HL-60/S4 treated with phorbol 12-myristate 13-acetate at 8.2 ng/mL for 4 days and 3 days (cell line): ENCODE measurements around the gene EEF1G.
"Not testable (repeated sequence)": the region's sequence is repeated elsewhere in the genome, so short reads cannot be mapped to it uniquely, and the experiment has no call there.

Experiments
- in situ Hi-C: fragments of 300-500 bp; cut with MboI; formaldehyde crosslinking; loops from 2 replicates; pipeline ENCODE4 v1.15.0; 2022; ENCODE audit warnings: low sequenced_read_pairs

The EEF1G gene

DNA sequence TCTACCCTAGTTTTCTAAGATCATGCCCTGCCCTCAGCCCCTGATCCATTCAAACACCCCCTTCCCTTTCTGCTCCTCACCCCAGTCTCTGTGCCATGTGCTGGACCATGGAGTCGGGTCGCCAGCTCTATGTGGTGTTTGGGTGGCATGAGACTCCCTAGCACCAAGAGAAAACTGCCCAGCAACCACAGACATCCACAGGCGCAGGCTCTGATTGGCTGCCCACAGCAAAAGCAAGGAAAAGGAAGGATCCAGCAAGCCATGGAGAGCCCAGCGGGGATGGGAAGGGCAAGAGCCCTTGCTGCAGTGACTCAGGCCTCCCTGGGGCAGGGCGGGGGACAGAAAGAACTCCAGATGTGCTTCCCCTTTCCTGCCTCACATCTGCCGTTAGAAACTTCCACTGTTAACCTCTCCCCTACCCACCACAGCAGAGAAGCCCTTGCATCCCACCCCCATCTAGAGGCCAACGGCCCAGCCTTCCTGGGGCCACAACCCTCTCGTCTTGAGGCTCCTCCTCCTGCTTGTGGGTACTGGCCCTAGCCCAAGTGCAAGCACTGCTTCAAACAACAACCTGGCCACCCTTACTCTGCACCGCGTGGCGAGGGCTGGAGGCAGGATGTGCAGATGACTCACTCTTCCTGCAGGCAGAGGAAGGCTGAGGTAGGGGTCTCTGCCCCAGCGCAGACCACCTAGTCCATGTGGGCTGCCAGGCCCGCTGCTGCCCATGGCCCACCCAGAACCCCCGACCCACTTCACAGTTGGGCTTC, 17.4 kb downstream of the EEF1G start:
- in situ Hi-C loops: no loop called here

DNA sequence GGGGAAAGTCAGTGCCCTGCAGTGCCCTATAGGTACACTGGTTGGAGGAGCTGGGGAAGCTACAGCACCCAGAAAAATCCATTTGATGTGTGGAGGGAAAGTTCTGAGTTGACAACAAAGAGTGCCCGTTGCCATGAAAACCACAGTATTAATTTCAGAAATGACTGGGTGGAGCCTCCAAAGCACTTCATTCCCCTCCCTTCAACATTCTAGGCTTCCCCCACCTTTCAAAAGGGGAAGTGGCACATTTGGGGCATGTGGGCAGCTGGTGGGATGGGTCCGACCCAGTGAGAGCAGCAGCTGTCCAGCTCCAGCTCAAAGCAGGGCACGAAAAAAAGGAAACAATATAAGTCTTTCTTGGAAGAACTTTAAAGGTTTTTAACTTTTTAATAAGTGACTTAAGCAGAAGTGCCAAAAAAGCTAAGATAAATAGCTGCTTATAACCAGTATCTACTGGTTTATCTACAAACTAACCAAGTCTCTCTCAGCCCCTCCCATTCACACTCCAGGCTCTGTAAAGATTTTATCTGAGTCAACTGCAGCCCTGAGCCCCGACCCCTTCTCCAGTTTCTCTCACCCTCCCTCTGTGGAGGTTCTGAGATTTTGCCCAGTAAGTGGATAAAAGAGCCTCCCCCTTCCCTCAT, 18.1 kb downstream of the EEF1G start:
- in situ Hi-C loops: no loop called here

DNA sequence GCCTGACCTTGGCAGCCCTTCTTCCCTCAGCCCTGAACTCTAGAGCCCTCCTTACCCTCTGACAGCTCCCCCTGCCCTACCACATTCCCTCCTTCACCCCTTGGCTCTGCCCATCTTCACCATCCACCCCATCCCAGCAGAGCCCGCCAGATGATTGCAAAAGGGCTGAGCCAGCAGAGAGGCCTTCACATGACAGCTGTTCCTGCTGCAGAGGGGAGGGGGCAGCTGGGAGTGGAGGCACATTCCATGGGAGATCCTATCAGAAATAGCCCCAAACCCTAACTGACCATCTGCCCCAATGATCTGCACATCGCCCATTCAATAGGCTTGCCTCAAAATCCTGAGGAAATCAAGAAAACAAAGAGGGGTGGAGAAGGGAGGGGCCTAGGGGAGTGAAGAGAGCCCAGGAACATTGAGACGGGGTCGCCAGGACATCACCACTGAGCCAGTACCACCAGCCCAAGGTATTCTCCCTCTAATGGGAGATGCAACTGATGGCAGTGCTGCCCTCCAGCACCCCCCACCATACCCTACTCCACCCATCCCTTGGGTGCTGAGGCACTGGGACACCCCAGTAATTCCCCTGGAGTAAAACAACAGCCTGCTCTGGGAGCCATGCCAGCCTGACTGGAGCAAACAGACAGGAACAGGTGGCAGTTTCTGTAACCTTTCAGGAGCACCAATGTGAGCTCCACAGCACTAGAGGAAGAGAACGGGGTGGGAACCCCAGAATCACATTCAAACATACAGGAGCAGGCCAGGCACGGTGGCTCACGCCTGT, 19.1 kb downstream of the EEF1G start:
- in situ Hi-C loops: no loop called here

DNA sequence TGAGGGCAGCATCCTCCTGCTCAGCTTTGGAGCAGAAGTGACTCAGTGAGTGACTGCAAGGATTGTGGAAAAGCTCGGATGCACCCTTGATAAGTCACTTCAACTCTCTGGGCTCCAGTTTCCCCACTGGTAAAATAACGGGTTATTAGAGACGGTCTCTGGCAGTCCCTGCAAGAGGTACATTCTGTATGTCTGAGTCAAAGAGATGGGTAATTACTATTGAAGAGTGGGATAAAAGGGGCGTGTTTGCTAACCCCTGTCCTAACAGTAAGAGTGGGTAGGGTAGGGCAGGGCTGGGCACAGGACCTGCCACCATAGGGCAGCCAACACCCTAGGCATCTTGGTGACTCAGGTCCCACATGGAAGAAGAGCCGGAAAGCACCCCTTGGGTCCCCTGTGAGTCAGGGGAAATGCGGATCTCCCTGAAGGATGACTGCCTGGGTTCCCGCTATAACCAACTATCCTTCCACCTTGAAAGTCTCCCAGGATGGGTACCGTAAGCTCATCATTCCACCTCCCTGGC, 19.8 kb downstream of the EEF1G start:
- in situ Hi-C loops: no loop called here

DNA sequence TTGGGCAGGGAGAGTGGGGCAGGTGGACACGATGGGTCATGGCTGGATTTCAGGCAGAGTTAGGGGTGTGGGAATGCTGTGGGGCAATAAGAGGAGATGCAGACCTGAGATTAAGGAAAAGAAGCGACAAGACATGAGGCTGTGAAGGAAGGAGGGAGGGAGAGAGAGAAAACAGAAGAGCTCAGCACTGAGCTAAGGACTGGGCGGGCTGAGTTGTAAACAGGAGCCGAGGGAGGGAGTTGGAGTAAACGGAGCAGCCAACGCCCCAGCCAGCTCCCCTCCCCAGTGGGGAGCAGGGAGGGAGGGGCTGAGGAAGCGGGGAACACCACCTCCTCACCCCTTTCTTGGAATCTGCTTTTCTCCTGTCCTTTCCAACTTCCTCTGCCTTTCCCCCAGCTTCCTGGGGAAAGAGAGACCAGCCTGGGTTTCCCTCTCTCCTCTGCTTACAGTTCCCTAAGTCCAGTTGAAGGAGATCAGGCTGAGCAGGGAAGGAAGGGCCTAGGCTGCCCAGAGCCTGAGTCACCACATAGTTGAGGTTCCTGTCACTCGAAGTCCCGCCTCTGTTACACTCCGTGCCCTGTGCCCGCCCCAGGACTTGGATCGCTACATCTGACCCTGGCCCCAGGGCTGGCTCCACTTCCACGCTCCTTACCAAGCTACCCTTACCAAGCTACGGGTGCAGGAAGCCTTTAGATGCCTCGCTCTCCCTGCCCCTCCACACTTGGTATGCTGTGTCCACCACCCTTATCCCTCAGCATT, 20.4 kb downstream of the EEF1G start:
- in situ Hi-C loops: no loop called here

DNA sequence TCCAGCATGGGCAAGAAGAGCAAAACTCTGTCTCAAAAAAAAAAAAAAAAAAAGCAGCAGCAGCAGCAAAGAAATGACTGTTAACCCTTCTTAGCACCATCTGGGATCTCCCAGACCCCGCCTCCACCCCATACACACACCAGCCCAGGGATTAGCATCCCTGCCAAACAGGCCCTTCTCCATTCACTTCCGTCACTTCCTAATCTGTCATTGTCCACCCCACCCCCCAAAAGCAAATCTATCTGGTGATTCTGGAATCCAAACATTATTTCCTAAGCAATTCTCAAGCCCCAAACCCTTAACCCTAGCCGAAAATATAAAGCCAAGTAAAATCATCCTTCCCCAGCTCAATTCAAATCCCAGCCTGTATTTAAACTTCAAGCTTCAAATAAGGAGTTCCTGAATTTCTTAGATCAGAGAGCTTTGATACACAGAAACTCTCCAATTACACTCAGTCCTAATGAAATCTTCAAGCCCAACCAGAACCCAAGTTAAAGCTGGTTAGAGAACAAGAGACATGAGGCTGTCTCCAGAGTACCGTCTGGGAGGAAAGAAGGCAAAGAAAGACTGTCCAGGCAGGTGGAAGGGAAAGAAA, 21.1 kb downstream of the EEF1G start:
- in situ Hi-C loops: no loop called here

DNA sequence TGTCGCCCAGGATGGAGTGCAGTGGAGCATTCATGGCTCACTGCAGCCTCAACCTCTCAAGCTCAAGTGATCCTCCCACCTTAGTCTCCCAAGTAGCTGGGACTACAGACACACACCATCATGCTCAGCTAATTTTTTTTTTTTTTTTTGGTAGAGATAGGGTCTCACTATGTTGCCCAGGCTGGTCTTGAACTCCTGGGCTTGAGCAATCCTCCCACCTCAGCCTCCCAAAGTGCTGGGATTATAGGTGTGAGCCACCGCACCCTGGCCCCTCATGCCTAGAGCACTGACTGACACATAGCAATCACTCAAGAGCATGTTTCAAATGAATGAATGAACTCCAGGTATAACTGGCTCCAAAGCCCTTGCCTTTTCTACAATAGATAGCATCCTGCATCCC, 23.2 kb downstream of the EEF1G start:
- in situ Hi-C loops: not testable (repeated sequence)

DNA sequence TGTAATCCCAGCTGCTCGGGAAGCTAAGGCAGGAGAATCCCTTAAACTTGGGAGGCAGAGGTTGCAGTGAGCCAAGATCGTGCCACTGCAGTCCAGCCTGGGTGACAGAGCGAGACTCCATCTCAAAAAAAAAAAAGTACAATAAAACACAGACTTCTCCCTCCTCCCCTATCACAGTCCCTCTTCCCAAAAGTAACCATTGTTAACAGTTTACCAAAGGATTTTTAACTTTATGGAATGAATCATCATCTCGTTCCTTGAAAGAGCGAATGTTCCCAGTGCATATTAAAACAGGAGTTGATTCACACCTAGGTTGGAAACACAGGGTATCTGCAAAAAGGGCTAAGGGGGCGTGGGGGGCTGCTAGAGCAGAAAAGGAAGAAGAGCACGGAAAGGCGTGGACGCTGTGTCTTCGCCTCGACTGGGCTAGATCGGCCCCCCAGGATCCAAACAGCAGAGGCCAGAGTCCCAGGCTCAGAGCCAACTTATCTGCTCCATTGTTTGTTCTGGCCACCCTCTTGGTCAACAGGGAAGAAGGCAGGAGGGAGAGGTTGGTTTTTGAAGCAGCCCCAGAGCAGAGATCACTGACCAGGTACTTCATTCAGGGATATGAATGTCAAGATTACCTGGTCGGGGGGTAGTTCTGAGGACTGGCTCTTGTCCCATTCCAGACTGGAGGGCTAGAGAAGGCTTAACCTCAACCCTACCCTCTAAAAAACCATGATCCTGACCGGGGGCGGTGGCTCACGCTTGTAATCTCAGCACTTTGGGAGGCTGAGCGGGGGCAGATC, 25.0 kb downstream of the EEF1G start:
- in situ Hi-C loops: no loop called here

DNA sequence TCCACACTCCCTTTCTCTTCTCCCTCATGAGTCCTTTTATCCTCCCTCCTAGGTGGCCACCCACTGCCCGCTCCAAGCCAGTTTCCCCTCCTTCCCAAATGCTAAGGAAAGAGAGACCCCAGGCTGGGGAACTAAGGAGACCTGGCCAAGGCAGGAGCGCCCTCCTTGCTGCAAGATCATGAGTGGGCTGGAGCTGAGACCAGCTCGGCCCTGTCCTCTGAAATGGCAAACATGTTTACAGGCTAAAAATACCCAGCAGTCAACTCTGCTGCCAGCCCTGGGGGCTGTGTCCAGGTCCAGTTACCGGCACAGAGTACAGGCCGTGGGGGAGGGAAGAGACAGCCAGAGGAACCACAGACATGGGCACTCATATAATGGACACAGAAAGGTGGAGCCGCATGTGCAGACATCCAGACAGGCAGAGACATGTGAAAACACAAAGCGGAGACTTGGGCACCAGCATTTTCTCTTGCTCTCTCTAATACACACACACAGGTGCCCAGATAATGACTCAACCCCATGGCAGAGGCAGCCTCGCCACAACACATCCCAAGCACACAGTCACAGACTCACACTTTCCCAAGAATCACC, 25.9 kb downstream of the EEF1G start:
- in situ Hi-C loops: no loop called here

DNA sequence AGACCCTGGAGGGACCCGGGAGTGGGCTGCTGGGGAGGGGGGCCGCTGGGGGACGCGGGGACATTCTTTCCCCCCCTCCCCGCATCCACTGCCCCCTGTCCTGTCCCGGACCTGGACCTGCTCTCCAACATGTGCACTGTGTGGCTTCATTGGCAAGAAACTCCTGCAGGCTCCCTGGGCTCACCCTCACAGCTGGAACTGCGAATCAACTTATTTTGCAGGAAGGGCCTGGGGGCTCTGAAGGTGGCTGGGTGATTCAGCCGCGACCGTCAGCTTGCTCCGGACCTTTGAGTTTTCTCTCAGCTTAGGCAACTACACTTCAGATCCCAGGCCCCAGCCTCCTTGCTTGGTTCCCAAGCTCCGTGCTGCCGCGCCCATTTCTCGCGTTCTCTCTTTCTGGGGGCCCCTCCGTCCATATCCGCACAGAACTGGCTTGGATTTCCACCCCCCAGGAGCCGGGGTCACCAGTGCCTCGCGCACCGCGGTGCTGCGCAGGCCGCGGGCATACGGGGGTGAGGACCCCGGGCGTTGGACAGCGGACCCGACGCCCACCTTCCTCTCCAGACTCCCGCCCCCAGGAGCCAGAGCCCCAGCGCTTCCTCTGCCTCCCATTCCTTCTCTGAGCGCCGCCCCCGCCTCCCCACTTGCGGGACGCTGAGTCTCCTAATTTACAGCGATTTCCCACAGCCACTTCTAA, 26.6 kb downstream of the EEF1G start:
- in situ Hi-C loops: no loop called here

DNA sequence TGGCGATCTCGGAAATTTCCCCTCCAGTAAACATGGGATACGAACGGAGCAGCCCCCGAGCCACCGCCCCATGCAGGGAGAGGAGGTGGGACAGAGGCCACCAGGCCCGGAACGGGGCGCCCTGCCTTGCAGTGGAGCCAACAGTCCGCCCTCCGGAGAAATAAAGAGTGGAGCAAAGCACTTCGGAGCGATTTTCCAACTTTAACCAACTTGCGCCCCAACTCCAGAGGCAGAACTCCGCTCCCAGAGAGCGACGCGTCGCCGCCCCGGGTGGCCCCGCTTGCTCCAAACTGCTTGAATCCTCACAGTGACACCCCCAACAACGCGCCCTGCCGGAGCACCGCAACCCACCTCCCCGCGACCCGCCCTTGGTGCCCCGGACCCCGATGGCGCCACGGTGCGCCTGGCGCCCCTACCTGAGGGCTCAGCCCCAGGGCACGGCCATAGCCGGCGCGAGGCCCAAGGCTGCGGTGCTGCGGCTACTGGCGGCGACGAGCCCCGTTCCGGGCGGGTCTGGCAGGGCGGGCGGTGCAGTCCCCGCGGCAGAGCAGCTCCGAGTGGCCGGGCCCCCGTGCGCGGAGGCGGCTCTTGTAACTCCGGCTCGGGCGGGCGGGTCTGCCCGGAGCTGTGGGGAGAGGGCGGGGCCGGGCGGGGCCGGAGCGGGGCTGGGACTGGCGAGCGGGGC, 27.3 kb downstream of the EEF1G start, which contains the start of gene AHNAK:
AHNAK (minus strand) TSS at position 563 of the 685 bp plus-strand sequence. CDS start 10,708 bp downstream, outside the sequence.
- in situ Hi-C loops: no loop called here

DNA sequence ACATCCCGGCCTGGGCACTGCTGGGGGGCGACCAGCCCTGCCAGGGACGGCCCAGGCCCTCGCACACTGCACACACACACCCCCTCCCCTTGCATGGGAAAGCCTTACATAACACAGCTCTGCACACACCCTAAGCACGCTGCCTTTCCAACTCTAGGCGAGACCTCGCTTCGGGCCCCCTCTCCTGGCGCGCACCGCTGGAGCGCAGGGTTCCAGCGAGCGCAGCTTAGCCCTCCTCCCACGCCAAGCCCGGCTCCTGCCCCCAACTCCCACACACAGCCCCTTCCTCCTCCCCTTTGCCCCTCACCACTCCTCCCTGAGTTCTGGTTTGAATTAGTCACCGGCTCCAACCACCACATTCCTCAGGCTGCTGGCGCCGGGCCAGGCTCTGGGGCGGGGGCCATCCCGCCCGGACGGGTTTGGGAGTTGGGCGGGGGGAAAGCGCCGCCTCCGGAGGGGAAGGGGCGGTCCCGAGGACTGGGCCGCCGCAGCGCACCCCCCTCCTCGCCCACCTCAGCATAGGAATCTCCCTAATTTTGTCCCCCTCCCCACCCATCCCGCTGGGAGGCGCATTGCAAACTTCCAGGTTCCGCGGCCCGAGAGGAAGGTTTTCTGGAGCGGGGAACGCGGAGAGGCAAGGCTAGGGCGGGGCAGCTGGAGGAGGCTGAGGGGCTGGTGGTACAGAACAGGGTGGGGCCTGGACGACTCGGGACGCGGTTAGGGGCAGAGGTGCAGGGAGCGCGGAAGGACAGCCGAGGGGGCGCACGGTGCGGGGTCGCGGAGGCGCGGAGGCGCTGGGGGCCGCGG, 28.1 kb downstream of the EEF1G start:
- in situ Hi-C loops: no loop called here

DNA sequence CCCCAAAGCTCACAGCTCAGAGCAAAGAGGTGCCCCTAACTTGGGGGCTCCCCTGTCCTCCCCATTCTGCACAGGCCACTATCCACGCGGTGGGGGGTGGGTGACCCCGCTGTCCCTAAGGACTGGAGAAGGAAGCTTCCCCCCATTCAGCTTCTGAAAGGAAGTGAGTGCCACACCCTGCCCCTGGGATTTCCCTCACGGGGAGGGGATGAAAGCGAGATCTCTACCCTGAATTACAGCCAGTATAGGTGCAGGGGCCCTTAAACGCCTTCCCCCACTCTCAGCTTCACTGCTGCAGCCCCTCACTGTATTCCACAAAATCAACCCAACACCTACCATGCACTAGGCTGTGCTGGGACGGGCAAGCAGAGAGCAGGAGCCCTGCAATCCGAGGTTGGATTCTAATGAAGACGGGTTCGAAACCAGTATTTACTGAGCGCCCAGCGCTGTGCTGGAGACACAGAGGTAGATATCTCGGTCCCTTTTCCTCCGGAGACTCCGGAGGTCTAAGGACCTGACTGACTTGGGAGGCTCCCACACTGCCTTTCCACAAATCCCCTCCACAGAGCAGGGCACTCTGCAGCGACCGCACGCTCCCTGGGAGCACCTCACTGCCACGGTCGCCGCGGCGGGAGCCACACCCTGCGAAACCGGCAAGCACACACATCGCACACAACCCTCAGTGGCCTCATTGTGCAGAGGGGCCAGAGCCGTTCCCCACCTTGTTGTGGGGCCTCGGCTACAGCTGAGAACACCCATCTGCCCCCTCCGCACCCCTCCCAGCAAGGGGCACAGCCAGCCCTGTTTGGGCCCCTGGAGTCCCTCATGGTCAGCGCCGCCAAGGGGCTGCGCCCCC, 28.9 kb downstream of the EEF1G start:
- in situ Hi-C loops: no loop called here

DNA sequence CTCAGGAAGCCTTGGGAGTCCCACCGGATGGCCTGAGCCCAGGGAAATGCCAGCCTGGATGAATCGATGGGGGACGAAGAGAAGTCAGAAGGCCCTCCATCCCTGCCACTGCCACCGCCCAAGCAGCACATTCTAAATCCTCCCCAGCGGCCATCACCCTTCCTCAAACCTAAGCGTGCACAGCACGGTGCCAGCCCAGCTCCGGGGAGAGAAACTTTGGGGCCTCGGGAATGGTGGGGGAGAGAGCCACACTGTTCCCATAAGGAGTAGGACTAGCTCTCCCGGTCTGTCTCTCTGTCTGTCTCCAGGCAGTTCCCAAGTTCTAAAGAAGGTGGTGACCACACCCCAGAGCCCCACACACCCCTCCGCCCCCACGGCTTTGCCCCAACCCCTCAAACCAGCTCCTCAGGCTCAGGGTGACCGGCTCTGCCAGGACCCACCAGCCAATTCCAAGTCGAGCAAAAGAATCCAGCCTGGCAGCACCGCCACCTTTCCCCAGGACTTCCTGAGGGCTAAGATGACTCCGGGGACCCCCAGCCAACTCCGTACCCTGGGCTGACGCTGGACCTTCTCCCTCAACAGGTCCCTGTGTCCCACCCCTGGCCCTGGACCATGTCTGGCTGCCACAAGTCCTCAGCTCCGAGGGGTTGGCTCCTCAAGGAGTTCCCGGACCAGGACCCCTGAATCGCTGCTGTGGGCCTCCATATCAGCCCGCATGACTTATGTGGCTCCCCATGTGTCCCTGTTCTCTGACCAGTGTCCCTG, 29.8 kb downstream of the EEF1G start:
- in situ Hi-C loops: no loop called here

DNA sequence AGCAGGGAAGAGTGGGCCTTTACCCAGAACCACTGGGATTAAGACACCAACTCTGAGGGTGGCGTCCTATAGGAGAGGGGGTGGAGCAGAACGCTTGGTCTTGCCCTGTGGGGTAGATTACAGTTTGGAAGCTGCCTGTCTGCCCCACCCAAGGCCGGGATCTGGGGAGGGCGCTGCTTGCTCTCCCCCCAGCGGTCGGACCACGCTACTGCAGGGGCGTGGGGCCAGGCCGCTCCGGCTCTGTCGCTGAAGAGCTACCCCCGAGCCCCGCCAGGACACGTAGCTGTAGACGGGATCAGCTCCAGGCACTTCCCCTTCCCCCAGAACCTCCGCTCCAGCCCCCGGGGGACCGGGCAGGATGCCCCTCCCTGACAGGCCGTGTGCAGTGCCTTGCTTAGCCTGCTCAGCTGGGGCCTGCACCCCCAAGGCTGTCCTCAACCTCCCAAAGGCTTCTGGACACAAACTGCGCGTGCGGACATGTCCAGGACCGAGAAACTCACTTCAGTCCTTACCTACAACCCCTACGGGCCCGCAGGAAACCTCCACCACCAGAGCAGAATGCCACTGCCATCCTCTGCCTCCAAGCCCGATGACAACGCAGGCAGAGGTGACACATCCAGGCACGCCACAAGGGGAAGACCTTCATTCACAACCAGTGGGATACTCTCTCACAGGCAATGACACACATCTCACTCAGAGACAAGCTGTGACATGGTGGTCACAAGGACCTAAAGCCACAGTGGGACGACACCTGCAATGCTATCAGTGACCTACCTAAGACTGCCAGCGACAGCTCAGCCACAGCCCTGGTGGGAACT, 30.7 kb downstream of the EEF1G start:
- in situ Hi-C loops: no loop called here
